HepG2 (cell line): Measurements from ENCODE around the gene CD68. TPM values are rescaled to one million over a fixed set of nuclear protein-coding genes. Genes with fewer than 3 reads are reported as not detected.
A peak's percentile ranks its signal among the peaks of the same experiment; 100 is the strongest.

Source experiments
- AGO2 ChIP-seq: fragments of 200-400 bp; formaldehyde crosslinking; optimal IDR thresholded peaks from 2 replicates; pipeline ENCODE3; 2017; ENCODE audit warnings: mild to moderate bottlenecking, low read depth, low read length, moderate library complexity
- CEBPB ChIP-seq: IDR thresholded peaks from 2 replicates; pipeline ENCODE4 v1.6.1; 2011; ENCODE audit warnings: low read depth, low read length, improper control_type of control experiment, borderline replicate concordance
- DMAP1 ChIP-seq: IDR thresholded peaks from 2 replicates; pipeline ENCODE4 v1.6.1; 2016
- EP300 ChIP-seq, 3 experiments: sonication (generic) in 1 of 3; formaldehyde crosslinking in 1 of 3; IDR thresholded peaks; 2 replicates each; pipeline versions ENCODE4 v1.5.1 to v1.6.1; 2011 to 2020; ENCODE audit warnings: low read depth in 2 of 3, low read length in 2 of 3, borderline replicate concordance in 1 of 3, improper control_type of control experiment in 1 of 3, mild to moderate bottlenecking in 1 of 3, missing genetic modification reagents in 1 of 3, moderate library complexity in 1 of 3
- JARID2 ChIP-seq: sonication (generic); formaldehyde crosslinking; IDR thresholded peaks from 2 replicates; pipeline ENCODE4 v1.8.1; 2023; ENCODE audit warnings: missing genetic modification reagents, inconsistent platforms; ENCODE audit not compliant: insufficient replicate concordance
- MXI1 ChIP-seq: IDR thresholded peaks from 3 replicates; pipeline ENCODE4 v1.6.1; 2012; ENCODE audit warnings: low read depth, low read length, inconsistent platforms, borderline replicate concordance
- MZF1 ChIP-seq: sonication (generic); formaldehyde crosslinking; IDR thresholded peaks from 2 replicates; pipeline ENCODE4 v1.8.1; 2023; ENCODE audit warnings: mild to moderate bottlenecking, missing genetic modification reagents, borderline replicate concordance
- SAP130 ChIP-seq: IDR thresholded peaks from 2 replicates; pipeline ENCODE4 v1.6.1; 2016; ENCODE audit warnings: low read depth
- SMAD3 ChIP-seq: sonication (generic); formaldehyde crosslinking; IDR thresholded peaks from 2 replicates; pipeline ENCODE4 v1.4.0; 2020; ENCODE audit warnings: missing genetic modification reagents
- ZC3H13 ChIP-seq: sonication (generic); formaldehyde crosslinking; IDR thresholded peaks from 2 replicates; pipeline ENCODE4 v1.8.1; 2023; ENCODE audit warnings: mild to moderate bottlenecking, missing genetic modification reagents, moderate library complexity
- ZFAT ChIP-seq: sonication (generic); formaldehyde crosslinking; conservative IDR thresholded peaks from 2 replicates; pipeline ENCODE4 v1.8.1; 2023; ENCODE audit warnings: missing genetic modification reagents, inconsistent platforms
- ZNF121 ChIP-seq: sonication (generic); formaldehyde crosslinking; IDR thresholded peaks from 2 replicates; pipeline ENCODE4 v1.5.0; 2020; ENCODE audit warnings: mild to moderate bottlenecking, missing genetic modification reagents
- ZNF136 ChIP-seq: sonication (generic); formaldehyde crosslinking; IDR thresholded peaks from 2 replicates; pipeline ENCODE4 v1.8.1; 2022; ENCODE audit warnings: low read depth, mild to moderate bottlenecking, moderate library complexity, missing genetic modification reagents
- ZNF230 ChIP-seq: sonication (generic); formaldehyde crosslinking; IDR thresholded peaks from 2 replicates; pipeline ENCODE4 v1.4.0; 2020; ENCODE audit warnings: mild to moderate bottlenecking, missing genetic modification reagents
- ZNF274 ChIP-seq: sonication (generic); formaldehyde crosslinking; IDR thresholded peaks from 2 replicates; pipeline ENCODE4 v1.5.1; 2020; ENCODE audit warnings: mild to moderate bottlenecking, missing genetic modification reagents
- ZNF382 ChIP-seq: sonication (generic); formaldehyde crosslinking; IDR thresholded peaks from 2 replicates; pipeline ENCODE4 v1.5.0; 2020; ENCODE audit warnings: missing genetic modification reagents, mild to moderate bottlenecking, borderline replicate concordance
- polyA plus RNA-seq, 8 experiments: library from polyadenylated mRNA; depleted of rRNA in 3 of 8; stranded (reverse) in 7 of 8; unstranded in 1 of 8; fragments of >200 nt; fragmentation: Illumina TruSeq in 4 of 8; extraction: Trizol in 4 of 8; gene quantifications; 2 replicates each; pipeline versions ENCODE4 v1.2.1 to v1.2.3, GENCODE V29; 2011 to 2016; ENCODE audit warnings: low read depth in 4 of 8, missing spikeins in 1 of 8, mixed read lengths in 1 of 8; ENCODE audit not compliant: insufficient read depth in 1 of 8
- total RNA-seq, 5 experiments: library from RNA; depleted of rRNA; stranded (reverse); fragments of >200 nt; fragmentation: Illumina TruSeq; extraction: Trizol; gene quantifications; 2 replicates each; pipeline ENCODE4 v1.2.3, GENCODE V29; 2016; ENCODE audit warnings: low read depth in 1 of 5
- TF ChIP-seq, protein P1 (sequence below): sonication (generic); formaldehyde crosslinking; IDR thresholded peaks from 2 replicates; pipeline ENCODE4 v1.5.1; 2020; ENCODE audit warnings: mild to moderate bottlenecking, moderate library complexity, missing genetic modification reagents
- TF ChIP-seq, protein P2 (sequence below): sonication (generic); formaldehyde crosslinking; IDR thresholded peaks from 2 replicates; pipeline ENCODE4; 2020; ENCODE audit warnings: missing genetic modification reagents, mild to moderate bottlenecking, borderline replicate concordance
- TF ChIP-seq, protein P3 (sequence below): sonication (generic); formaldehyde crosslinking; IDR thresholded peaks from 2 replicates; pipeline ENCODE4 v1.4.0; 2020; ENCODE audit warnings: mild to moderate bottlenecking, missing genetic modification reagents
- TF ChIP-seq, protein P4 (sequence below): sonication (generic); formaldehyde crosslinking; IDR thresholded peaks from 2 replicates; pipeline ENCODE4 v1.4.0; 2020; ENCODE audit warnings: missing genetic modification reagents
- TF ChIP-seq, protein P5 (sequence below): sonication (generic); formaldehyde crosslinking; IDR thresholded peaks from 2 replicates; pipeline ENCODE4 v1.5.0; 2020; ENCODE audit warnings: mild to moderate bottlenecking, low read depth, missing genetic modification reagents, borderline replicate concordance

CD68 gene
- total and polyA plus RNA-seq, 2 of the 13 experiments (the other 11 are each of a cell fraction or from before 2014, with no cell fraction given): 10.3 to 104 TPM

DNA sequence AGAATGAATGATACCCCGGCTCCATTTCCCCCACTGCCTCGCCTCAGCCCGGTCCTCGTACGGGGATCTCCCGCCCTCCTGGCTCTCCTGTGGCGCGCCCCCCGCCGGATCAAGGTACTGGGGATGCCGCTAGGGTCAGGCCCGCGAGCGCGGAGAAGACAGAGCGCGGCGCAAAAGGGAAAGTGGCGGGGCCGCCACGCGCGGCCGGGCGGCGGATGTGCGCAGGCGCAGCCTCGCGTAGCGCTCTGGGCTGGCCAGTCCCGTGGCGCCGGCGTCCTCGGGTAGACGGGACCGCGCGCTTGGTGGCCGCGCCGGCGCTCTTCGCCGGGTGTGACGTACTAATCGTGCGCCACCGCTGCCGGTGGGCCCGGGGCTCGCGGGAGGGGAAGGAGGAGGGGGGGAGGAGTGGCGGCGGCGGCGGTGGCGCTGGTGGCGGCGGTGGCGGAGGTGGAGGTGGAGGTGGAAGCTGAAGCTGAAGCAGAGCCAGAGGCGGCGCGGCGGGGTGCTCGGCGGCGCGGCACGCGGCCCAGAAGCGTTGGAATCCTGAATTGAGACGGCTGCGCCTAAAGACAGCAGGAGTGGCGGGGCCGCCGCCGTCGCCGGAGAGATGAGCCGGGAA, 17.7 kb upstream of the CD68 start, which contains the start of gene SENP3 (continued):
- TF ChIP-seq, protein P1, sequence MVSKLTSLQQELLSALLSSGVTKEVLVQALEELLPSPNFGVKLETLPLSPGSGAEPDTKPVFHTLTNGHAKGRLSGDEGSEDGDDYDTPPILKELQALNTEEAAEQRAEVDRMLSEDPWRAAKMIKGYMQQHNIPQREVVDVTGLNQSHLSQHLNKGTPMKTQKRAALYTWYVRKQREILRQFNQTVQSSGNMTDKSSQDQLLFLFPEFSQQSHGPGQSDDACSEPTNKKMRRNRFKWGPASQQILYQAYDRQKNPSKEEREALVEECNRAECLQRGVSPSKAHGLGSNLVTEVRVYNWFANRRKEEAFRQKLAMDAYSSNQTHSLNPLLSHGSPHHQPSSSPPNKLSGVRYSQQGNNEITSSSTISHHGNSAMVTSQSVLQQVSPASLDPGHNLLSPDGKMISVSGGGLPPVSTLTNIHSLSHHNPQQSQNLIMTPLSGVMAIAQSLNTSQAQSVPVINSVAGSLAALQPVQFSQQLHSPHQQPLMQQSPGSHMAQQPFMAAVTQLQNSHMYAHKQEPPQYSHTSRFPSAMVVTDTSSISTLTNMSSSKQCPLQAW (CRISPR knock-in tag): no peak
- no peak for TF ChIP-seq ZNF136 (CRISPR knock-in tag)
- TF ChIP-seq JARID2: peak; percentile 18
- TF ChIP-seq ZNF230 (CRISPR knock-in tag): 0 out of 2 replicates have a peak, but pooled peaks have one; percentile 63
- TF ChIP-seq CEBPB: no peak
- TF ChIP-seq SAP130 (CRISPR knock-in tag): peak; percentile 86
- no peak for TF ChIP-seq MZF1 (CRISPR knock-in tag)
- TF ChIP-seq MXI1: peak; percentile 76; the same call in 2 of the 3 replicates
- peak; percentile 78 for TF ChIP-seq DMAP1 (CRISPR knock-in tag)
- TF ChIP-seq ZC3H13 (CRISPR knock-in tag): 0 out of 2 replicates have a peak, but pooled peaks have one; percentile 41
- TF ChIP-seq, protein P2, sequence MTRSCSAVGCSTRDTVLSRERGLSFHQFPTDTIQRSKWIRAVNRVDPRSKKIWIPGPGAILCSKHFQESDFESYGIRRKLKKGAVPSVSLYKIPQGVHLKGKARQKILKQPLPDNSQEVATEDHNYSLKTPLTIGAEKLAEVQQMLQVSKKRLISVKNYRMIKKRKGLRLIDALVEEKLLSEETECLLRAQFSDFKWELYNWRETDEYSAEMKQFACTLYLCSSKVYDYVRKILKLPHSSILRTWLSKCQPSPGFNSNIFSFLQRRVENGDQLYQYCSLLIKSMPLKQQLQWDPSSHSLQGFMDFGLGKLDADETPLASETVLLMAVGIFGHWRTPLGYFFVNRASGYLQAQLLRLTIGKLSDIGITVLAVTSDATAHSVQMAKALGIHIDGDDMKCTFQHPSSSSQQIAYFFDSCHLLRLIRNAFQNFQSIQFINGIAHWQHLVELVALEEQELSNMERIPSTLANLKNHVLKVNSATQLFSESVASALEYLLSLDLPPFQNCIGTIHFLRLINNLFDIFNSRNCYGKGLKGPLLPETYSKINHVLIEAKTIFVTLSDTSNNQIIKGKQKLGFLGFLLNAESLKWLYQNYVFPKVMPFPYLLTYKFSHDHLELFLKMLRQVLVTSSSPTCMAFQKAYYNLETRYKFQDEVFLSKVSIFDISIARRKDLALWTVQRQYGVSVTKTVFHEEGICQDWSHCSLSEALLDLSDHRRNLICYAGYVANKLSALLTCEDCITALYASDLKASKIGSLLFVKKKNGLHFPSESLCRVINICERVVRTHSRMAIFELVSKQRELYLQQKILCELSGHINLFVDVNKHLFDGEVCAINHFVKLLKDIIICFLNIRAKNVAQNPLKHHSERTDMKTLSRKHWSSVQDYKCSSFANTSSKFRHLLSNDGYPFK (CRISPR knock-in tag): peak; percentile 68; the same call in 1 of the 2 replicates
- TF ChIP-seq ZNF274: 0 out of 2 replicates have a peak, but pooled peaks have one; percentile 55
- TF ChIP-seq, protein P3, sequence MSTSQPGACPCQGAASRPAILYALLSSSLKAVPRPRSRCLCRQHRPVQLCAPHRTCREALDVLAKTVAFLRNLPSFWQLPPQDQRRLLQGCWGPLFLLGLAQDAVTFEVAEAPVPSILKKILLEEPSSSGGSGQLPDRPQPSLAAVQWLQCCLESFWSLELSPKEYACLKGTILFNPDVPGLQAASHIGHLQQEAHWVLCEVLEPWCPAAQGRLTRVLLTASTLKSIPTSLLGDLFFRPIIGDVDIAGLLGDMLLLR (CRISPR knock-in tag): no peak
- TF ChIP-seq ZFAT (CRISPR knock-in tag): no peak
- no peak for TF ChIP-seq ZNF382
- TF ChIP-seq, protein P4, sequence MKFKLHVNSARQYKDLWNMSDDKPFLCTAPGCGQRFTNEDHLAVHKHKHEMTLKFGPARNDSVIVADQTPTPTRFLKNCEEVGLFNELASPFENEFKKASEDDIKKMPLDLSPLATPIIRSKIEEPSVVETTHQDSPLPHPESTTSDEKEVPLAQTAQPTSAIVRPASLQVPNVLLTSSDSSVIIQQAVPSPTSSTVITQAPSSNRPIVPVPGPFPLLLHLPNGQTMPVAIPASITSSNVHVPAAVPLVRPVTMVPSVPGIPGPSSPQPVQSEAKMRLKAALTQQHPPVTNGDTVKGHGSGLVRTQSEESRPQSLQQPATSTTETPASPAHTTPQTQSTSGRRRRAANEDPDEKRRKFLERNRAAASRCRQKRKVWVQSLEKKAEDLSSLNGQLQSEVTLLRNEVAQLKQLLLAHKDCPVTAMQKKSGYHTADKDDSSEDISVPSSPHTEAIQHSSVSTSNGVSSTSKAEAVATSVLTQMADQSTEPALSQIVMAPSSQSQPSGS (CRISPR knock-in tag): no peak
- TF ChIP-seq, protein P5, sequence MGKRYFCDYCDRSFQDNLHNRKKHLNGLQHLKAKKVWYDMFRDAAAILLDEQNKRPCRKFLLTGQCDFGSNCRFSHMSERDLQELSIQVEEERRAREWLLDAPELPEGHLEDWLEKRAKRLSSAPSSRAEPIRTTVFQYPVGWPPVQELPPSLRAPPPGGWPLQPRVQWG: no peak
- peak in 1 of 2 experiments; percentile 28; a peak in 1 of 4 replicates for TF ChIP-seq EP300 (IDR thresholded peaks at IDR 0.05; ENCODE audit: low read depth in 2 of 2, low read length in 2 of 2)
- TF ChIP-seq EP300 (CRISPR knock-in tag; IDR thresholded peaks at IDR 0.05; ENCODE audit: borderline replicate concordance): no peak; the same call in 1 of the 2 replicates
- TF ChIP-seq AGO2: peak; percentile 84
- TF ChIP-seq ZNF121 (CRISPR knock-in tag): no peak
- TF ChIP-seq SMAD3: no peak
